Measurements from ENCODE around the gene ASB7. TPM values are rescaled to one million over a fixed set of nuclear protein-coding genes. Genes with fewer than 3 reads are reported as not detected.

Gene ASB7
- total RNA-seq, 4 donors from 2014 or later = 15.0 to 27.7 (median 22.7) TPM

- no peaks in the 10 kb centered on the region for H3K4me1 ChIP-seq
- DNase-seq = no peak
- intact Hi-C loops (cut with DNase I; ENCODE audit: low total_unique reads) = no loop called here
Measured at GRCh38 chr15:100648951-100649350, 46.6 kb downstream of the ASB7 start.

GRCh38 chr15:100650685-100651084 lies 48.3 kb downstream of the ASB7 start:
- H3K27ac ChIP-seq = no peak overlapping the region
- no peak overlapping the region for H3K4me3 ChIP-seq
- no peaks in the 10 kb centered on the region for H3K9me3 ChIP-seq
- H3K4me1 ChIP-seq = no peaks in the 10 kb centered on the region
- no peaks in the 10 kb centered on the region for H3K27me3 ChIP-seq
- intact Hi-C loops (cut with DNase I; ENCODE audit: low total_unique reads) = no loop called here
- H3K36me3 ChIP-seq = no peaks in the 10 kb centered on the region
- no peak for TF ChIP-seq CTCF (IDR thresholded peaks at IDR 0.05)
- TF ChIP-seq POLR2A (IDR thresholded peaks at IDR 0.05) = no peak
- DNase-seq = no peak

More at GRCh38 chr15:100648951-100649350, 46.6 kb downstream of the ASB7 start:
- no peak for TF ChIP-seq CTCF (IDR thresholded peaks at IDR 0.05)
- no peak for TF ChIP-seq POLR2A (IDR thresholded peaks at IDR 0.05)
- no peaks in the 10 kb centered on the region for H3K9me3 ChIP-seq
- no peak overlapping the region for H3K27ac ChIP-seq
- H3K27me3 ChIP-seq = no peaks in the 10 kb centered on the region
- no peak overlapping the region for H3K4me3 ChIP-seq
- no peaks in the 10 kb centered on the region for H3K36me3 ChIP-seq

GRCh38 chr15:100651253-100651652 lies 48.9 kb downstream of the ASB7 start:
- no peak for DNase-seq
- TF ChIP-seq CTCF (IDR thresholded peaks at IDR 0.05) = no peak
- TF ChIP-seq POLR2A (IDR thresholded peaks at IDR 0.05) = no peak
- Histone ChIP-seq H3K36me3 (no peaks in the 10 kb centered on the region), H3K4me3 (no peak overlapping the region), H3K4me1 (no peaks in the 10 kb centered on the region), H3K27me3 (no peaks in the 10 kb centered on the region), H3K27ac (no peak overlapping the region), H3K9me3 (no peaks in the 10 kb centered on the region)
- intact Hi-C loops (cut with DNase I; ENCODE audit: low total_unique reads) = no loop called here

- intact Hi-C loops (cut with DNase I; ENCODE audit: low total_unique reads) = no loop called here
- no peaks in the 10 kb centered on the region for H3K4me1 ChIP-seq
- no peak overlapping the region for H3K27ac ChIP-seq
- no peak for DNase-seq
- no peak overlapping the region for H3K4me3 ChIP-seq
- no peaks in the 10 kb centered on the region for H3K9me3 ChIP-seq
- no peaks in the 10 kb centered on the region for H3K27me3 ChIP-seq
- no peaks in the 10 kb centered on the region for H3K36me3 ChIP-seq
- TF ChIP-seq CTCF (IDR thresholded peaks at IDR 0.05) = no peak
- TF ChIP-seq POLR2A (IDR thresholded peaks at IDR 0.05) = no peak
Measured at GRCh38 chr15:100652116-100652515, 49.7 kb downstream of the ASB7 start.

GRCh38 chr15:100653608-100654007 lies 51.2 kb downstream of the ASB7 start:
- Histone ChIP-seq H3K9me3 (no peaks in the 10 kb centered on the region), H3K4me3 (no peak overlapping the region), H3K36me3 (no peaks in the 10 kb centered on the region), H3K4me1 (no peaks in the 10 kb centered on the region), H3K27ac (no peak overlapping the region), H3K27me3 (no peaks in the 10 kb centered on the region)
- DNase-seq = no peak
- intact Hi-C loops (cut with DNase I; ENCODE audit: low total_unique reads) = no loop called here
- TF ChIP-seq CTCF (IDR thresholded peaks at IDR 0.05) = no peak
- no peak for TF ChIP-seq POLR2A (IDR thresholded peaks at IDR 0.05)
